A549 (cell line): ENCODE measurements around the gene SLC20A1.
A peak's percentile ranks its signal among the peaks of the same experiment; 100 is the strongest.

Source experiments
- EP300 ChIP-seq, 2 experiments: fragments of >200 bp; sonication (Bioruptor Twin); formaldehyde crosslinking; IDR thresholded peaks; 2 replicates in 1 of 2; 3 replicates in 1 of 2; pipeline ENCODE4 v1.6.1; 2016 to 2017
- JUN ChIP-seq, 2 experiments: fragments of >200 bp; sonication (Bioruptor Twin); formaldehyde crosslinking; IDR thresholded peaks; 2 replicates in 1 of 2; 3 replicates in 1 of 2; pipeline ENCODE4 v1.6.1; 2016 to 2017
- JUNB ChIP-seq: fragments of >200 bp; sonication (Bioruptor Twin); formaldehyde crosslinking; IDR thresholded peaks from 2 replicates; pipeline ENCODE4 v1.6.1; 2016
- KDM5A ChIP-seq: fragments of 200-600 bp; sonication (generic); IDR thresholded peaks from 2 replicates; pipeline ENCODE4 v1.6.1; 2016; ENCODE audit warnings: antibody characterized with exemption, mild to moderate bottlenecking
- MYC ChIP-seq: IDR thresholded peaks from 2 replicates; pipeline ENCODE4 v1.6.1; 2012; ENCODE audit warnings: mild to moderate bottlenecking, inconsistent platforms, low read length, improper control_type of control experiment, borderline replicate concordance
- PHF8 ChIP-seq: fragments of 200-600 bp; sonication (generic); IDR thresholded peaks from 2 replicates; pipeline ENCODE4 v1.6.1; 2016; ENCODE audit warnings: low read depth, mild to moderate bottlenecking, antibody characterized with exemption, moderate library complexity, borderline replicate concordance
- RCOR1 ChIP-seq: fragments of 150-350 bp; IDR thresholded peaks from 2 replicates; pipeline ENCODE4 v1.6.1; 2014; ENCODE audit warnings: antibody characterized with exemption, low read length, low read depth
- RFX5 ChIP-seq: fragments of 450-650 bp; IDR thresholded peaks from 2 replicates; pipeline ENCODE4 v1.7.1; 2014; ENCODE audit warnings: antibody characterized with exemption, mild to moderate bottlenecking, moderate library complexity
- TF ChIP-seq, protein P1 (sequence below): fragments of 250-450 bp; sonication (Bioruptor Pico); IDR thresholded peaks from 2 replicates; pipeline ENCODE4 v1.5.0; 2021; ENCODE audit warnings: mild to moderate bottlenecking, moderate library complexity, borderline replicate concordance
- TF ChIP-seq, protein P2 (sequence below): fragments of >200 bp; sonication (Bioruptor Twin); formaldehyde crosslinking; IDR thresholded peaks from 3 replicates; pipeline ENCODE4 v1.5.1; 2016
- TF ChIP-seq, protein P3 (sequence below): fragments of 200-600 bp; sonication (generic); IDR thresholded peaks from 2 replicates; pipeline ENCODE4 v1.6.1; 2016; ENCODE audit warnings: antibody characterized with exemption, mild to moderate bottlenecking, moderate library complexity
- TF ChIP-seq, protein P4 (sequence below): fragments of 150-350 bp; IDR thresholded peaks from 2 replicates; pipeline ENCODE4 v1.6.1; 2014; ENCODE audit warnings: low read depth, mild to moderate bottlenecking, low read length
- TF ChIP-seq, protein P5 (sequence below): IDR thresholded peaks from 2 replicates; pipeline ENCODE4 v1.6.1; 2012

DNA sequence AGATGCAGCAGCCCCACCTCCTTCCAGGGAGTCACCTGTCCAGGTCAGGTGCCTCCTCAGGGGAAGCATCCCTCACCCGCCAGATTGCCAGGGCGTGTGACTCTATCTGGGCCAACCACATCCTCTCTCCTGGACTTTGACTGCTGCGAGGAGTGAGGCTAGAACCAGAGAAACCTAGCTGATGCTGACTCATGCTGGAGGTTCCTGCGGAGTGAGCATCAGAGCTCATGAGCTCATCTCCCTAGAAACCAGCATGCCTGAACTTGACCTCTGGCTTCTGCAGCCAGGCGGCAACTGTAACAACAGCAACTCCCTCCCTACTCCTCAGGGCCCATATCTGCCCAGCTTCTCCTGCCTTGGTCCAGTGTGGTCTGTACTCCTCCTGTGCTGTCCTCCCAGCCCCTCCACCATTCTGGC lies 46.8 kb downstream of the SLC20A1 start:
- TF ChIP-seq, protein P1, sequence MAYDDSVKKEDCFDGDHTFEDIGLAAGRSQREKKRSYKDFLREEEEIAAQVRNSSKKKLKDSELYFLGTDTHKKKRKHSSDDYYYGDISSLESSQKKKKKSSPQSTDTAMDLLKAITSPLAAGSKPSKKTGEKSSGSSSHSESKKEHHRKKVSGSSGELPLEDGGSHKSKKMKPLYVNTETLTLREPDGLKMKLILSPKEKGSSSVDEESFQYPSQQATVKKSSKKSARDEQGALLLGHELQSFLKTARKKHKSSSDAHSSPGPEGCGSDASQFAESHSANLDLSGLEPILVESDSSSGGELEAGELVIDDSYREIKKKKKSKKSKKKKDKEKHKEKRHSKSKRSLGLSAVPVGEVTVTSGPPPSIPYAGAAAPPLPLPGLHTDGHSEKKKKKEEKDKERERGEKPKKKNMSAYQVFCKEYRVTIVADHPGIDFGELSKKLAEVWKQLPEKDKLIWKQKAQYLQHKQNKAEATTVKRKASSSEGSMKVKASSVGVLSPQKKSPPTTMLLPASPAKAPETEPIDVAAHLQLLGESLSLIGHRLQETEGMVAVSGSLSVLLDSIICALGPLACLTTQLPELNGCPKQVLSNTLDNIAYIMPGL: no peak
- TF ChIP-seq, protein P2, sequence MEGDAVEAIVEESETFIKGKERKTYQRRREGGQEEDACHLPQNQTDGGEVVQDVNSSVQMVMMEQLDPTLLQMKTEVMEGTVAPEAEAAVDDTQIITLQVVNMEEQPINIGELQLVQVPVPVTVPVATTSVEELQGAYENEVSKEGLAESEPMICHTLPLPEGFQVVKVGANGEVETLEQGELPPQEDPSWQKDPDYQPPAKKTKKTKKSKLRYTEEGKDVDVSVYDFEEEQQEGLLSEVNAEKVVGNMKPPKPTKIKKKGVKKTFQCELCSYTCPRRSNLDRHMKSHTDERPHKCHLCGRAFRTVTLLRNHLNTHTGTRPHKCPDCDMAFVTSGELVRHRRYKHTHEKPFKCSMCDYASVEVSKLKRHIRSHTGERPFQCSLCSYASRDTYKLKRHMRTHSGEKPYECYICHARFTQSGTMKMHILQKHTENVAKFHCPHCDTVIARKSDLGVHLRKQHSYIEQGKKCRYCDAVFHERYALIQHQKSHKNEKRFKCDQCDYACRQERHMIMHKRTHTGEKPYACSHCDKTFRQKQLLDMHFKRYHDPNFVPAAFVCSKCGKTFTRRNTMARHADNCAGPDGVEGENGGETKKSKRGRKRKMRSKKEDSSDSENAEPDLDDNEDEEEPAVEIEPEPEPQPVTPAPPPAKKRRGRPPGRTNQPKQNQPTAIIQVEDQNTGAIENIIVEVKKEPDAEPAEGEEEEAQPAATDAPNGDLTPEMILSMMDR: no peak
- TF ChIP-seq RFX5 (no peak), JUN (IDR thresholded peaks at IDR 0.05) (peak in 1 of 2 experiments; percentile 58; a peak in 1 of 5 replicates), MYC (no peak), KDM5A (no peak), JUNB (no peak), EP300 (IDR thresholded peaks at IDR 0.05) (peak in 1 of 2 experiments; percentile 45; a peak in 1 of 5 replicates), PHF8 (no peak), RCOR1 (no peak)
- TF ChIP-seq, protein P3, sequence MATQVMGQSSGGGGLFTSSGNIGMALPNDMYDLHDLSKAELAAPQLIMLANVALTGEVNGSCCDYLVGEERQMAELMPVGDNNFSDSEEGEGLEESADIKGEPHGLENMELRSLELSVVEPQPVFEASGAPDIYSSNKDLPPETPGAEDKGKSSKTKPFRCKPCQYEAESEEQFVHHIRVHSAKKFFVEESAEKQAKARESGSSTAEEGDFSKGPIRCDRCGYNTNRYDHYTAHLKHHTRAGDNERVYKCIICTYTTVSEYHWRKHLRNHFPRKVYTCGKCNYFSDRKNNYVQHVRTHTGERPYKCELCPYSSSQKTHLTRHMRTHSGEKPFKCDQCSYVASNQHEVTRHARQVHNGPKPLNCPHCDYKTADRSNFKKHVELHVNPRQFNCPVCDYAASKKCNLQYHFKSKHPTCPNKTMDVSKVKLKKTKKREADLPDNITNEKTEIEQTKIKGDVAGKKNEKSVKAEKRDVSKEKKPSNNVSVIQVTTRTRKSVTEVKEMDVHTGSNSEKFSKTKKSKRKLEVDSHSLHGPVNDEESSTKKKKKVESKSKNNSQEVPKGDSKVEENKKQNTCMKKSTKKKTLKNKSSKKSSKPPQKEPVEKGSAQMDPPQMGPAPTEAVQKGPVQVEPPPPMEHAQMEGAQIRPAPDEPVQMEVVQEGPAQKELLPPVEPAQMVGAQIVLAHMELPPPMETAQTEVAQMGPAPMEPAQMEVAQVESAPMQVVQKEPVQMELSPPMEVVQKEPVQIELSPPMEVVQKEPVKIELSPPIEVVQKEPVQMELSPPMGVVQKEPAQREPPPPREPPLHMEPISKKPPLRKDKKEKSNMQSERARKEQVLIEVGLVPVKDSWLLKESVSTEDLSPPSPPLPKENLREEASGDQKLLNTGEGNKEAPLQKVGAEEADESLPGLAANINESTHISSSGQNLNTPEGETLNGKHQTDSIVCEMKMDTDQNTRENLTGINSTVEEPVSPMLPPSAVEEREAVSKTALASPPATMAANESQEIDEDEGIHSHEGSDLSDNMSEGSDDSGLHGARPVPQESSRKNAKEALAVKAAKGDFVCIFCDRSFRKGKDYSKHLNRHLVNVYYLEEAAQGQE: no peak
- TF ChIP-seq, protein P4, sequence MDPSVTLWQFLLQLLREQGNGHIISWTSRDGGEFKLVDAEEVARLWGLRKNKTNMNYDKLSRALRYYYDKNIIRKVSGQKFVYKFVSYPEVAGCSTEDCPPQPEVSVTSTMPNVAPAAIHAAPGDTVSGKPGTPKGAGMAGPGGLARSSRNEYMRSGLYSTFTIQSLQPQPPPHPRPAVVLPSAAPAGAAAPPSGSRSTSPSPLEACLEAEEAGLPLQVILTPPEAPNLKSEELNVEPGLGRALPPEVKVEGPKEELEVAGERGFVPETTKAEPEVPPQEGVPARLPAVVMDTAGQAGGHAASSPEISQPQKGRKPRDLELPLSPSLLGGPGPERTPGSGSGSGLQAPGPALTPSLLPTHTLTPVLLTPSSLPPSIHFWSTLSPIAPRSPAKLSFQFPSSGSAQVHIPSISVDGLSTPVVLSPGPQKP: no peak
- TF ChIP-seq, protein P5, sequence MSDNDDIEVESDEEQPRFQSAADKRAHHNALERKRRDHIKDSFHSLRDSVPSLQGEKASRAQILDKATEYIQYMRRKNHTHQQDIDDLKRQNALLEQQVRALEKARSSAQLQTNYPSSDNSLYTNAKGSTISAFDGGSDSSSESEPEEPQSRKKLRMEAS: peak; percentile 53; the same call in 1 of the 2 replicates
